Measurements from ENCODE around the gene MYH16.

MYH16 gene

DNA sequence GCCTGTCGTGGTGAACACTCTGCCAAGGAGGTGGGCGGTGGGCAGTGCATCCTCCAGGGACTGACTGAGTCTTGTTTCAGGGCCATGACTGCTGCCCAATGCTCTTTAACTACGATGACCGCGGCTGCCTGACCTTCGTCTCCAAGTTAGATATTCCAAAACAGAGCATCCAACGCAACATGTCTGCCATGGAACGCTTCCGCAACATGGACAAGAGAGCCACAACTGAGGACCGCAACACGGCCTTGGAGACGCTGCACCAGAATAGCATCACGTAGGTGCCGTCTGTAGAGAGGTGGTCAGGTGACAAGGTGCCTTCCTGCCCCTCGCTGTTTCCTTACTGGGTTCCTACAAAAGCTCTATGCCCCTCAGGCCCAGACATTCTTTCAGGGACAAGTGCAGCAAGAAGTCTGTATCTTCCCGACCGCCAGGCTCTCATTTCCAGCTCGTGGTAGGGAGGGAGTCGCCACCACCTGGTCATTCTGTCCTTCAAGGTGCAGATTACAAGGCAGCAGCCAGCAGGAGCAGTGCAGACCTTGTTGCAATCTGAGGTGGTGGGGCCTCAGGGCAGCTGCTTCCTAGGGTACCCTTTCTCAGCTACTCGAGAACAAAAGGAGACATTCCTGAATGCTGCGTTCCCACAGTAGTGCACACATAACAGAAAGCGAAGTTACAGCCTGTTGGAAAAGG, 87.0 kb downstream of the MYH16 start:
- DNase-seq: no peak
